ELR (cell line): ENCODE measurements around the gene ZBTB40.

ENCODE experiments used
- DNase-seq: peaks from one replicate; pipeline ENCODE4 v3.0.0-alpha.2; 2015; ENCODE audit warnings: low read depth

The ZBTB40 gene

DNA sequence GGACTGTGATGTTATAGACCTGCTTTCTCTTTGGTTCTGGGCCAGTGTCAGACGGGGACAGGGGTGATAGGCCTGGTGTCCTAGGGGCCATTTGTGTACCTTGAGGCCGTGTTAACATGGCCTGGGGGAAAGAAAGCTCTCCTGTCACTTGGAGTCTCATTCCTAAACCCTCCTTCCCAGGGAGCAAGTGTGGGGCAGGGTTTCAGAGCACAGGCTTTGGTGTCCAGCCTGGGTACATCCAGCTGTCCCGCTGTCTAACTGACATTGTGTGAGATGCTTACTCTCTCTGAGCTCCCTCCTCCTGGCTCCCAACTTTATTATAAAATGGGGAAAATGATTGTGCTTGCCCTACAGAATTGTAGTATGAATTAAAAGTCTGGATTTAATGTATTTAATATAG is 79.1 kb downstream of the ZBTB40 start:
- DNase-seq, result no peak

DNA sequence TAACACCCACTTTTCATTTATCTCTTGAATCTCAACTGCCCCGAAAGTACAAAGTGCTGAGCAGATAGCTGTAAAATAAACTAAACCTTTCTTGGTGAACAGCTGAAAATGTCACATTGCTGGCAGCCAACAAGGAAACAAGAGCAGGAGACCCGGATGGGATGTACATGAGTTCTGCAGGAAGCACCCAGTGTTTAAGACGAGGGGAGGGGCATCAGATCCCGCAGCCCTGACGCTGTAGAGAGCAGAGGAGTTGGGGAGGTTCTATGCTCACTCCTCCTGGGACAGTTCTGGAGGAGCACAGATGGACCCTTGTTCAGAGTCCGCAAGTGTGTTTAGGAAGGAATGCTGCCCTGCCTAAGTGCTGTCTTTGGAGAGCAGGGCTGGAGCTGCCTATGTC is 79.6 kb downstream of the ZBTB40 start:
- no peak for DNase-seq

- no peak for DNase-seq
These were observed 81.7 kb downstream of the ZBTB40 start for GRCh38 chr1:22533244-22533895.

DNA sequence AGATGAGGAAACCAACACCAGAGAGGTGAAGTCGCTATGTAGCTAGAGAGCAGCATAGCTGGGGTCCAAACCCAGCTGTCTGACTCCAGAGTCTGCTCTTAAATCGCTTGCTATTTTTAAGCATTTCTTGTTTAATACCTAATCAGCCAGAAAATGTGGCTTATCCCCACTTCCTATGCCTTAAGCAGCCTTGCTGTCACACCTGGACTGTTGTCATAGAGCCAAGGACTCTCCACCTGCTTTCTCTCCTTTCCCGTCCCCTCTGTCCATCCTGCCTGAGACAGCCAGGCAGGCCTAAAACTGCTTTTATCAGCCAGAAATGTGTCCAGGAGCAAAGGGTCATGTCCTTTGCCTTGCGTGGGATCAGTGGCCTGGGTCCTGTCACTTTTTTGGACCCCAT is 83.3 kb downstream of the ZBTB40 start:
- DNase-seq, result no peak

- no peak for DNase-seq
These were observed 83.7 kb downstream of the ZBTB40 start for GRCh38 chr1:22535399-22535798.

- no peak for DNase-seq
These were observed 84.9 kb downstream of the ZBTB40 start for GRCh38 chr1:22536506-22536905.

DNA sequence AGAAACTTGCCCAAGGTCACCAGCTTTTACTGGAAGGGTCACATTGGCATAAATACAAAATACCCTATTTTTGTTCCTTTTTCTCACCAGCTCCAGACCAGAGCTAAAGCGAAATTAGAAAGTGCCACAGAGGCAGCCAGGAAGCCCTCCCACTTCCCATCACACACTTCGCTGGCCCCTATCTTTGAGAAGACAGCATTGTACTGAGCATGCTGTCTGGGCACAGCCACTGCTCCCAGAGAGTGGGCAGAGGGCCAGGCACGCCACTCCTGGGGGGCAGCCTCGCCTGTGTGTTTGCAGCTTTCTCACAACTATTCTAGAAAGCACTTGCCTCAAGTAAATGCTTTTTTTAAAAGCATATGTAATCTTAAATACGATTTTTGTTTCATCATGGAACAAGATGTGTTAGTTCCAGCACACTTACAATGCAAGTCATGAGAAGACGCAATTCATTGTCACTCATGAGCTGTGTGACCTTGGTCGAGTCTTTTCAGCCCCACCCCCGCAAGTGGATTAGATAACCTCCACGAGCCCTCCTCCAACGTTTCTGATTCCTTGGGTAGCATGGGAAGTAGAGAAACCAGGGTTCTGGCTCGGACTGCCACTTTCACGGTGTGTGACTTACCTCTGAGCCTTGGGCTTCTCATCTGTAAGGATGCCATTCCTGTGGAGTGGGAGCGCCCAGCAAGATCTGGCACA is 85.9 kb downstream of the ZBTB40 start:
- no peak for DNase-seq

DNA sequence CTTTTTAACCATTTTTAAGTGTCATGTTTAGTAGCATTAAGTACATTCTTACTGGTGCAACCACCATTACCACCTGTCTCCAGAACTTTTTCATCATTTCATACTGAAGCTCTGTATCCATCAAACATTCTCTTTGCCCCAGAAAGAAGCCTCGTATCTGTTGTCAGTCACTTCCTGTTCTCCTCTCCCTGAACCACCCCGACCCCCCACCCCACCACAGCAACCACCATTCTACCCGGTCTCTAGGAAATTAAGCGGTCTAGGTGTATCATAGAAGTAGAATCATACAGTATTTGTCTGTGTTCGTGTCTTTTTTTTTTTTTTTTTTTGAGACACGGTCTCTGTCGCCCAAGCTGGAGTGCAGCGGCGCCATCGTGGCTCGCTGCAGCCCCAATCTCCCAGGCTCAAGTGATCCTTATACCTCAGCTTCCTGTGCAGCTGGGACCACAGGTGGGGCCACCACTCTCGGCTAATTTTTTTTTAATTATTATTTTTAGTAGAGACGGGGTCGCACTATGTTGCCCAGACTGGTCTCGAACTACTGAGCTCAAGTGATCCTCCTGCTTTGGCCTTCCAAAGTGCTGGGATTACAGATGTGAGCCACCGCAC is 88.0 kb downstream of the ZBTB40 start:
- DNase-seq, result no peak

GRCh38 chr1:22540337-22540736 is 88.7 kb downstream of the ZBTB40 start:
- DNase-seq, result peak; percentile 25

DNA sequence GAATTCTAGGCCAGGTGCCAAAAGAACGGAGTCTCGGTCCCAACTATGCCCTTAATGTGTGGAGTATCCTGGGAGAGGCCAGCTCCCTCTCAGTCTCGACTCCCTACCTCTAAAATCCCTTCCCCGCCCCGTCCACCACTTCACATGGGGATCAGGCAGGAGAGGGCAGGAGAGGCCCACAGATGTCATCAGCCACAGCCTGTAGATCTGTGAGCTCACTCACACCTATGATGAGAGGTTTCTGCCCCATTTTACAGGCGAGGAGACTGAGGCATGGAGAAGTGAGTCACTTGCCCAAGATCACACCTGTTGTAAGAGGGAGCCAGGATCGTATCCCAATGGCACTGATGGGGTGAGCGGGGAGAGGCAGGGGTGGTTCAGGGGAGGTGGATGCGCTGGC is 91.2 kb downstream of the ZBTB40 start:
- no peak for DNase-seq

- DNase-seq, result no peak
These were observed 92.0 kb downstream of the ZBTB40 start for GRCh38 chr1:22543679-22544078.

DNA sequence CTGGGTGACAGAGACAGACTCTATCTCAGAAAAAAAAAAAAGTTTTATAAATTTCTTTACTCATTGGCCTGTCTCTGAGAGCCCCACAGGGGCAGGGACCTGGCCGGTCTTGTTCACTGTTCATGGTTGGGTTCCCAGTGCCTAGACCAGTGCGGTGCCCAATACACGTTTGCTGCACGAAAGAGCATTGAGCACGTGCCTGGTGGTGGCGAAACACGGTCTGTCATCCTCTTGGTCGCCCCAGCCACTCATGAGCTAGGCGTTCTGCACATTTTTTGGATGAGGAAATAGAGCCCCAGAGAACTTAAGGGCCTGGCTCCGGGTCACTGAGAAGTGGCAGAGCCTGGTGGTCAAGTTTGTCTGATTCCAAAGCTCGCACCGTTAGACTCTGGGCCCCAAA is 93.0 kb downstream of the ZBTB40 start:
- DNase-seq, result no peak

DNA sequence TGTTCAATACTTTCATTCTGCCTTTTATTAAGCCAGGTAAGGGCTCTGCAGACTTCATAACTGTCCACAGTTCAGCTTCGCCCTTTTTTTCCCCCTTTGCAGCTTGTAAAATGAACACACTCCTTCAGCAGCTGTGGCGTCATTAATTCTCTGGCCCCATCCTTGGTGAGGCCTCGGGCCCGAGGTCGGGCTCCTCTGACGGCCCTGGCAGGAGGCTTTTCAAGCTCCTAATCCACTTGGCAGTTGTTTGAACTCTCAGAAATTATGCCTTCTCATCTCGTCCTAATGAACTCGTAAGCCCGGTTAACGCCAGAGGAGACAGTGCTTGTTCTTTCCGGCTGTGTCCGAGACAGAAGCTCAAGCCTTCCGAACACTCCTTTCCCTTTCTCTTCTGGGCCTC is 93.5 kb downstream of the ZBTB40 start:
- DNase-seq, result no peak

DNA sequence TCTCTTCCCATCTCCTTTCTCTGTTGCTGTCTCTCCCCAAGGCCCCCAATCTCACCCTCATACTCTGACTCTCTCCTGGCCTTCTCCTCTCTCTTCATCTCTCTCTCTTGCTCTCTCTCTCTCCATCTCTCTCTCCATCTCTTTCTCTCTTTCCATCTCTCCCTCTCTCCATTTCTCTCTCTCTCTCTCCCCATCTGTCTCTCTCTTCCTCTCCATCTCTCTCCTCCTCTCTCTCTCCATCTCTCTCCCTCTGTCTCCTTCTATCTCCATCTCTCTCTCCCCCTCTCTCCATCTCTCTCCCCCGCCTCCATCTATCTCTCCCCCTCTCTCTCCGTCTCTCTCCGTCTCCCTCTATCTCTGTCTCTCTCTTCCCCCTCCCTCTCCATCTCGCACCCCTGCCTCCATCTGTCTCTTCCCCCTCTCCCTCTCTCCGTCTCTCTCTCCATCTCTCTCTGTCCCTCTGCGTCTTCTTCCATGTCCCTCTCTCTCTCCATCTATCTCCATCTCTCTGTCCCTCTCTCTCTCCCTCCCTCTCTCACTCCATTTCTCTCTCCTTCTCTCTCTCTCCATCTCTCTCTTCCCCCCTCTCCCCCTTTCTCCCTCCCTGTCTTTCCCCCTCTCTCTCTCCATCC is 95.7 kb downstream of the ZBTB40 start:
- no peak for DNase-seq

DNA sequence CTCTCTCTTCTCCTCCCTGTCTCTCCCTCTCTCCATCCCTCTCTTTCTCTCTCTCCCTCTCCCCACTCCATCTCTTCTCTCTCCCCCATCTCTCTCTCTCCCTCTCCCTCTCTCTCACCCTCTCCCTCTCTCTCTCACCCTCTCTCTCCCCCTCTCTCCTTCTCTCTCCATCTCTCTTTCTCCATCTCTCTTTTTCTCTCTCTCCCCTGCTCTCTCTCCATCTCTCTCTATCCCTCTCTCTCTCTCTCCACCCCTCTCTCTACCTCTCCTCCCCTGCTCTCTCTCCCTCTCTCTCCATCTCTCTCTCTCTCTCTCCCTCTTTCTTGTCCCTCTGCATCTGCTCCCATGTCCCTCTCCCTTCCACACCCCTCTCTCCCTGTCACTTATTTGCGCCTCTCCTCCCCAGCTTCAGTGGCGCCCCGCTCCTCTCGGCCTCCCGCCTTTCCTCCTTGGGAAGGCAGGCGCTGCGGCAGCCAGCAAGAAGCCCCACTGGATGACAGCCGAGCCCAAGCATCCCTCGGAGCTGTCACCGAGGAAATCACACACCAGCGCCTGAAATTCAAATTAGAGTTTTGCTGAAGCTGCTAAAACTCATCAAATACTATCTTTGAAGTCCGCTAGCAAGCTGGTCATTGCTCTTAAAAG is 96.3 kb downstream of the ZBTB40 start:
- no peak for DNase-seq

DNA sequence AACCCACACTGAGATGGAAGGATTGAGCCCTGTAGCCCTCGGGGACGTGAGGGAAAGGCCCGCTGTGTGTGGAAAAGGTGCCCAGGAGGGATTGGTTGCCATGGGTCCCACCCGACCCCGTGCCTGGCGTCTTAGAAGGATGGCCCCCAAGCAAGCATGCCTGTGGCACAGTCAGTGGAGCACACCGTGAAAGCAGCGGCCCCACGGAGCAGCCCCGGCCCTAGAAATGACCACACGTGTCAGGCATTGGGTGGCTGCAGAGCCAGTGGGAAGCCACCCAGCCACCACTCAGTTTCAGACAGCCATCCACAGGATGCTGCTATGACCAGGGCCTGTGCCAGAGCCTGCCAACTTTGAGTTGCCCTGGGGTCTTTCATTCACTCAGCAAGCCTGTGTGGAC is 98.4 kb downstream of the ZBTB40 start:
- no peak for DNase-seq

DNA sequence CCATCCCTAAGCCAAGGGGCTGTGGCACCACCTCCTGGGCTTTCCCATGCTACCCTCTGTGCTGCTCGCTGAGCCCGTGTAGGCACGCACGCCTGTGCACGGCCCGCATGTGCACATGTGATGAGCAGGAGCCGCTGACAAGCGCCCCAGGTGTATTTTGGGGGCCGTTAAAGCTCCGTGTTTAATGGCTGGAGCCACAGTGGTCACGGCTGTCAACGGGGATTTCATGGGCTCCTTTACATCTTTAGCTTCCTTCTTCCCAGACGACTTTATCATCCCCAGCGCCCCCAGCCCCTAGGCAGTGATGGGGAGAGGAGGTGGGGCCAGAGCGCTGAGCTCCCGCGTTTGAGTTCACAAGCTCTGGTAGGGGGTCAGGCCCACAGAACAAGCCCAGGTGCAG is 99.9 kb downstream of the ZBTB40 start:
- no peak for DNase-seq

DNA sequence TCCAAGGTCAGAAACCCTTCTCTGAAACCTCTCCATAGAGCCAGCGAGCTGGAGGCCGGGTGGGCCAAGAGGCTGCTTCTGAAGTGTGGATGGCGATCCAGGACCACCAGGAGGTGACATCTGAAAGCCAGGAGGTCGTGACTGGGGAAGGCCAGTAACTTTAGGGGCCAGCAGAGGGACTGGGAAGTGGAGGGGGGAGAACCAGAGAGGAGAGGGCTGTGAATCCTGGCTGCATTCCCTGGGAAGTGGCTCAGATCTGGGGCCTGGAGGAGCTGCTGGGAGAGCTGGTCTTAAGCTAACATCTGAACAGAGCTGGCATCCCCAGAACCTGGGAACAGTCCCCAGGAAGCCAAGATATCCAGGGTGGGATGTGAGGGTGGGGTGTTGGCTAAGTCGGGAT is 100.4 kb downstream of the ZBTB40 start:
- DNase-seq, result no peak

DNA sequence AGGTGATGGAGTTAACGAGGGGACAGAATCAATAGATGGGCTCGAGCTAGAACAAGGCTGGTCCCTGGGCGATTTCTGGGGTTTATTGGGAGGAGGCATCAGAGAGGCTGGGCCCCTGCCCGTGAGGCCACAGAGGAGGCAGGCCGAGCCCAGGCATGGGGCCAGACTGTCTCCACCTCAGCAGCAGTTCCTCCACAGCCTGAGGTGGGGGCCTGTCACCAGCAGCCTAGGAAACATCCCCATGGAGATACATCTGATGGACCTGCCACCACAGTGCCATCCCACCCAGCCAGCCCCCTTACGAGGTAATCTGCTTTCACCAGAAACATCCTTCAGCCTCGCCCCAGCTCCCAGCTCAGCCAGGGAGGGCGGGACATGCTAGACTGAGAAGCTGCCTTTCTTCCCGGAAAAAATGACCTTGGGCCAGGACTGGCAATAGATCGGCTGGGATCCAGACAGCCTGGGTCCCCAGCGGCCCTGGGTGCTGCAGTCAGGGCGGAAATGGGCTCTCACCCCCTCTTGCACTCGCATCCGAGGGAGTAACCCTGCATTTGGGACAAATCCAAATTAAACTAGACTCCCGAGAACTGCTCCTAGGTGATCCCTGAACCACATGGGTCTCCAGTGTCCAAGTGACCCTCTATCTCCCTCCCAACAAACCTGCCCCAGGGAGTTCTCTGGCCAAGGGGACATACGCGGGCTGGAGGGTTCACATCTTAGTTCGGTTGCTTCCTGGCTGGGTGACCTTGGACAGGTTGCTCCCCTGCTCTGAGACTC is 101.6 kb downstream of the ZBTB40 start:
- DNase-seq, result no peak

DNA sequence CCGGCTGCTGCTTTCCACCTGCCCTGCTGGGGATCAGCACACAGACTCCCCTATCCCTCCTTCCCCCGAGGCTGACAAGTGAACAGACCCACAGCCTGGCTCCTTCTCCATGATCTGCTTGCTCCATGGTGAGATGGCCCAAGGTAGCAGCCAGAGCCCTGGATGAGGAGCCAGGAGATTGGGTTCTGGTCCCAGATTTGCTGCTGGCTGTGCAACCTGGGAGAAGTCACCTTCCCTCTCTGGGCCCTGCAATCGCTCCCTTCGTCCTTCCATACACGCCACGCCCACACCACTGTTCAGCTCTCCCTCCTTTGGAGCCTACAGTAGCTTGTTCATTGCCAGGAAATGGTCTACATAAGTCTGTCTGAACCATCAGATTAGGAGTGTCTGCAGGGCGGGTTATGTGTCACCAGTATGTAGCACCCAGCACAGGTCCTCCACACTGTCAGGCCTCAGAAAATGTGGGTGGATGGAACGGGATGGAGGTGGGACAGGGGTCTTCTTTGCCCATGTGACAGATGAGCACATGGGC is 102.4 kb downstream of the ZBTB40 start:
- DNase-seq, result no peak

DNA sequence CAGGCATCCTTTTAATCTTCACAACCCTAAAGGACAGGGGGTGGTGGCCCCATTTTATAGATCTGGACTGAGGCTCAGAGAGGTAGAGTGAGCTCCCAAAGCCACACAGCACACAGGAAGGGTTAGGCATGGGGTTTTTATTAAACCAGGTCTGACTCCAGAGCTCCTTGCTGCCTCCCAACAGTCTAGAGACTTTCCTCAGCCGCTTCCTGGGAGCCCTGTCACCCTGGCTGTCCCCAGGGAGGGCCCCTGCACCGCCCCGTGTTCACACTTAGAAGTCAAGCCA is 103.7 kb downstream of the ZBTB40 start:
- DNase-seq, result no peak
